CD4-positive, alpha-beta memory T cell (primary cell): ENCODE results near the gene DNAH6. TPM values are rescaled to one million over a fixed set of nuclear protein-coding genes. Genes with fewer than 3 reads are reported as not detected.
"Not testable (repeated sequence)": the region's sequence is repeated elsewhere in the genome, so short reads cannot be mapped to it uniquely, and the experiment has no call there.

Experiments
- CTCF ChIA-PET: fragments of 350-600 bp; sonication (Branson Sonifier 250); formaldehyde crosslinking; loops from one replicate; lab custom pipeline; 2021; ENCODE audit warnings: inconsistent platforms; ENCODE audit not compliant: partially characterized antibody; lab: Charles Lee
- POLR2A ChIA-PET: fragments of 350-600 bp; sonication (Branson Sonifier 250); formaldehyde crosslinking; loops from one replicate; lab custom pipeline; 2021; ENCODE audit not compliant: partially characterized antibody; lab: Charles Lee
- DNase-seq, 5 donors: peaks; one replicate each; pipeline versions ENCODE4 v3.0.0 to v3.0.0-alpha.2; 2020 to 2022; ENCODE audit warnings: mixed read lengths in 1 of 5
- H3K27ac ChIP-seq: one replicate; pipeline ENCODE4 v1.7.0; 2013; ENCODE audit warnings: low read depth, low read length
- H3K27me3 ChIP-seq: 2 replicates; pipeline ENCODE4 v1.7.0; 2013; ENCODE audit warnings: mild to moderate bottlenecking, low read length, moderate library complexity; ENCODE audit not compliant: insufficient read depth
- H3K36me3 ChIP-seq: 2 replicates; pipeline ENCODE4 v1.7.0; 2013; ENCODE audit warnings: mild to moderate bottlenecking, low read length, moderate library complexity; ENCODE audit not compliant: insufficient read depth
- H3K4me1 ChIP-seq: 2 replicates; pipeline ENCODE4 v1.7.0; 2013; ENCODE audit warnings: mild to moderate bottlenecking, low read length, moderate library complexity; ENCODE audit not compliant: insufficient read depth
- H3K4me3 ChIP-seq, 2 donors: one replicate each; pipeline ENCODE4 v1.7.0; 2013; ENCODE audit warnings: low read length in 2 of 2, mild to moderate bottlenecking in 1 of 2
- H3K9me3 ChIP-seq, 2 donors: one replicate each; pipeline ENCODE4 v1.7.0; 2013; ENCODE audit warnings: low read length in 2 of 2, control low read depth in 1 of 2; ENCODE audit not compliant: control insufficient read depth in 1 of 2
- H3K27ac Mint-ChIP-seq, 7 donors: one replicate each; pipeline ENCODE4 v1.8.0; 2020 to 2021; ENCODE audit warnings: mixed read lengths in 7 of 7, mild to moderate bottlenecking in 6 of 7, inconsistent platforms in 3 of 7, moderate library complexity in 3 of 7
- H3K27me3 Mint-ChIP-seq, 2 donors: one replicate each; pipeline ENCODE4 v1.8.0; 2020 to 2021; ENCODE audit warnings: mixed read lengths in 2 of 2
- H3K36me3 Mint-ChIP-seq, 2 donors: one replicate each; pipeline ENCODE4 v1.8.0; 2020 to 2021; ENCODE audit warnings: mixed read lengths in 2 of 2, inconsistent platforms in 1 of 2, mild to moderate bottlenecking in 1 of 2
- H3K4me1 Mint-ChIP-seq, 4 donors: one replicate each; pipeline ENCODE4 v1.8.0; 2020 to 2021; ENCODE audit warnings: mixed read lengths in 4 of 4, mild to moderate bottlenecking in 1 of 4
- H3K4me3 Mint-ChIP-seq, 8 donors: one replicate each; pipeline ENCODE4 v1.8.0; 2020 to 2021; ENCODE audit warnings: mixed read lengths in 8 of 8, mild to moderate bottlenecking in 7 of 8, moderate library complexity in 6 of 8, inconsistent platforms in 3 of 8
- H3K9me3 Mint-ChIP-seq, 8 donors: one replicate each; pipeline ENCODE4 v1.8.0; 2020 to 2021; ENCODE audit warnings: mixed read lengths in 8 of 8, mild to moderate bottlenecking in 5 of 8, inconsistent platforms in 3 of 8, moderate library complexity in 1 of 8
- intact Hi-C: fragments of 100-400 bp; cut with micrococcal nuclease; formaldehyde crosslinking; loops from one replicate; pipeline ENCODE4 v1.15.1; 2023
- polyA plus RNA-seq, 2 donors: library from polyadenylated mRNA; unstranded; fragments of 300-500 nt; fragmentation: Illumina TruSeq; gene quantifications; one replicate each; pipeline ENCODE4 v1.2.3, GENCODE V29; 2021
- total RNA-seq, 2 experiments: library from RNA; stranded (reverse); gene quantifications; one replicate each; pipeline ENCODE4 v1.2.3, GENCODE V29; 2021

DNAH6 gene
- total and polyA plus RNA-seq, 4 experiments from 2014 or later, result 0.22 to 2.9 (median 1.2) TPM

- peaks cover 39 to 44% of the 10 kb centered on the region in 2 donors for H3K36me3 Mint-ChIP-seq
- H3K4me1 Mint-ChIP-seq, result peaks cover 61 to 92% (median 74%) of the 10 kb centered on the region in 4 donors
- H3K27ac Mint-ChIP-seq, result peak overlapping the region; percentile 72 to 95 (median 91)
- no peaks in the 10 kb centered on the region for H3K9me3 ChIP-seq
- no peaks in the 10 kb centered on the region for H3K27me3 Mint-ChIP-seq
- H3K9me3 Mint-ChIP-seq, result peaks cover 0 to 4% (median 0%) of the 10 kb centered on the region in 8 donors
- POLR2A ChIA-PET, result interaction anchor here (0.9 to 11.5 kb wide), 11 partner anchors 16 to 370 kb away, joined by 3 to 132 read pairs (median 9); partner anchors contain the start of gene TRABD2A
- H3K36me3 ChIP-seq, result peaks cover 4% of the 10 kb centered on the region
- H3K27me3 ChIP-seq, result no peaks in the 10 kb centered on the region
- no peak overlapping the region for H3K4me3 ChIP-seq
- intact Hi-C loops, result loop anchor here (1.0 to 5.0 kb wide), 7 partner anchors 17 to 370 kb away; no protein-coding TSS in a partner anchor
- peak overlapping the region; percentile 30 to 82 (median 63) for H3K4me3 Mint-ChIP-seq
- no peak overlapping the region for H3K27ac ChIP-seq
- peak in 4 of 5 donors; percentile 52 to 64 (median 55) for DNase-seq
- CTCF ChIA-PET, result interaction anchor here (0.6 to 6.1 kb wide), 28 partner anchors 10 to 373 kb away, joined by 3 to 70 read pairs (median 4); partner anchors contain the start of genes DNAH6 and TRABD2A
- H3K4me1 ChIP-seq, result peaks cover 80% of the 10 kb centered on the region
These were observed 349.0 kb downstream of the DNAH6 start for GRCh38 chr2:84865181-84865783.

- Mint-ChIP-seq H3K27me3 (no peaks in the 10 kb centered on the region), H3K4me1 (peaks cover 61 to 92% (median 75%) of the 10 kb centered on the region in 4 donors), H3K36me3 (peaks cover 38 to 44% of the 10 kb centered on the region in 2 donors), H3K4me3 (peak overlapping the region in 1 of 8 donors; percentile 30), H3K27ac (peak overlapping the region; percentile 26 to 93 (median 90)), H3K9me3 (peaks cover 0 to 4% (median 0%) of the 10 kb centered on the region in 8 donors)
- H3K4me3 ChIP-seq, result no peak overlapping the region
- no peaks in the 10 kb centered on the region for H3K27me3 ChIP-seq
- H3K4me1 ChIP-seq, result peaks cover 80% of the 10 kb centered on the region
- DNase-seq, result no peak
- CTCF ChIA-PET, result interaction anchor here (0.8 to 6.1 kb wide), 12 partner anchors 10 to 373 kb away, joined by 3 to 70 read pairs (median 8); no protein-coding TSS in a partner anchor
- no peaks in the 10 kb centered on the region for H3K9me3 ChIP-seq
- H3K27ac ChIP-seq, result no peak overlapping the region
- intact Hi-C loops, result loop anchor here (5.0 kb wide), 1 partner anchor 34 kb away; no protein-coding TSS in a partner anchor
- peaks cover 4% of the 10 kb centered on the region for H3K36me3 ChIP-seq
- POLR2A ChIA-PET, result interaction anchor here (0.9 to 11.5 kb wide), 7 partner anchors 15 to 125 kb away, joined by 3 to 132 read pairs (median 10); partner anchors contain the start of gene TRABD2A
These were observed 349.8 kb downstream of the DNAH6 start for GRCh38 chr2:84866122-84866521.

DNA sequence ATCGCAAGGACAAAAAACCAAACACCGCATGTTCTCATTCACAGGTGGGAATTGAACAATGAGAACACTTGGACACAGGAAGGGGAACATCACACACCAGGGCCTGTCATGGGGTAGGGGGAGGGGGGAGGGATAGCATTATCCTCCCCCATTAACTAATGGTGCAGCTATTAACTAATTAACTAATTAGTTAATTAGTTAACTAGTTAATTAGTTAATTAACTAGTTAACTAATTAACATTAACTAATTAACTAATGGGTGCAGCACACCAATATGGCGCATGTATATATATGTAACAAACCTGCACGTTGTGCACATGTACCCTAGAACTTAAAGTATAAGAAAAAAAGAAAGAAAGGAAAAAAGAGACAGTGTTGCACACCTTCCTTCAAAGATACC, 352.0 kb downstream of the DNAH6 start:
- intact Hi-C loops, result loop anchor here (5.0 kb wide), 1 partner anchor 36 kb away; no protein-coding TSS in a partner anchor
- not testable (repeated sequence) for H3K4me3 Mint-ChIP-seq, DNase-seq, H3K9me3 ChIP-seq, H3K36me3 ChIP-seq, H3K27me3 Mint-ChIP-seq, H3K4me3 ChIP-seq, H3K27ac ChIP-seq, H3K27me3 ChIP-seq, H3K9me3 Mint-ChIP-seq
- H3K4me1 Mint-ChIP-seq, result peaks cover 53 to 86% (median 71%) of the 10 kb centered on the region in 4 donors
- H3K36me3 Mint-ChIP-seq, result peaks cover 28 to 43% of the 10 kb centered on the region in 2 donors
- ChIA-PET CTCF (interaction anchor here (1.2 to 7.9 kb wide), 8 partner anchors 9 to 342 kb away, joined by 4 to 64 read pairs (median 6); no protein-coding TSS in a partner anchor), POLR2A (interaction anchor here (1.0 to 3.4 kb wide), 6 partner anchors 11 to 39 kb away, joined by 3 to 19 read pairs (median 6); partner anchors contain the start of gene TMSB10)
- H3K27ac Mint-ChIP-seq, result peak overlapping the region in 1 of 7 donors; percentile 93
- peaks cover 74% of the 10 kb centered on the region for H3K4me1 ChIP-seq

Other genes starting within 250 kb of the DNAH6 start
- 10 to 100 TPM; 46.5 to 46.6 TPM for gene SUCLG1, start 57.2 kb upstream of the DNAH6 start, total RNA-seq
- gene SUCLG1, start 57.2 kb upstream of the DNAH6 start, polyA plus RNA-seq, result 10 to 100 TPM; 83.8 to 92.9 TPM